NCI-H1105 (cell line): ENCODE measurements around the gene CHST15.
"Not testable (repeated sequence)": the region's sequence is repeated elsewhere in the genome, so short reads cannot be mapped to it uniquely, and the experiment has no call there.

Experiments used
- DNase-seq: peaks from one replicate; lab custom pipeline; 2025; lab: John Stamatoyannopoulos, UW

CHST15 gene

DNA sequence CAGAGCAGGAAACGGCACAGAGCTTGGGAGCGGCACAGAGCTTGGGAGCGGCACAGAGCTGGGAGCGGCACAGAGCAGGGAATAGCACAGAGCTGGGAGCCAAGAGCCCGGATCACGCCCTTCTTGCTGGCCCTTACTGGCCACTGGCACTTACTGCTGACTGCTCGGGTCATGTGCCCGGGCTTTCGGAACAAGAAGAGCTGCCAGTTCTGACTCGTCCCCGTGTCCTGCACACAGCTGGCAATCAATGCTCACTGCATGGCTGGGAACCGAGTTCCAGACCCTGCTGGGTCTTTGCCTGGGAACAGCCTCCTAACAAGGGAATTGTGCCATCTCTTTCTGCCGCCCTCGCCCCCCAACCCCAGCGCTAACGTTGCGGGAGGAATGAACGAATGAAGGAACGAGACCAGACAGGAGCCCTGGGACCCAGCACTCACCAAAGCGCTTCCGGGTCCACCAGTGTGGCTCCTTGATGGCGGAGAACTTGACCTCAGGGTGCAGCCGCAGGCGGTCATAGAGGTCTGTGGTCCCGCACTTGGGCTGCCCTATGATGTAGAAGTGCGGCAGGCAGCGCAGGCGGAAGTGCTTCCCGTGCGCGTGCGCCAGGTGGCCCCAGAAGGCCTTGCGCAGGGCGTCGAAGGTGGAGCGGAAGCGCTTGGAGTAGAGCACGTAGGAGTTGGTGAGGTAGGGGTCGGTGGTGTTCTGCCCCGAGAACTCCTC, 49.1 kb downstream of the CHST15 start:
- DNase-seq = no peak

DNA sequence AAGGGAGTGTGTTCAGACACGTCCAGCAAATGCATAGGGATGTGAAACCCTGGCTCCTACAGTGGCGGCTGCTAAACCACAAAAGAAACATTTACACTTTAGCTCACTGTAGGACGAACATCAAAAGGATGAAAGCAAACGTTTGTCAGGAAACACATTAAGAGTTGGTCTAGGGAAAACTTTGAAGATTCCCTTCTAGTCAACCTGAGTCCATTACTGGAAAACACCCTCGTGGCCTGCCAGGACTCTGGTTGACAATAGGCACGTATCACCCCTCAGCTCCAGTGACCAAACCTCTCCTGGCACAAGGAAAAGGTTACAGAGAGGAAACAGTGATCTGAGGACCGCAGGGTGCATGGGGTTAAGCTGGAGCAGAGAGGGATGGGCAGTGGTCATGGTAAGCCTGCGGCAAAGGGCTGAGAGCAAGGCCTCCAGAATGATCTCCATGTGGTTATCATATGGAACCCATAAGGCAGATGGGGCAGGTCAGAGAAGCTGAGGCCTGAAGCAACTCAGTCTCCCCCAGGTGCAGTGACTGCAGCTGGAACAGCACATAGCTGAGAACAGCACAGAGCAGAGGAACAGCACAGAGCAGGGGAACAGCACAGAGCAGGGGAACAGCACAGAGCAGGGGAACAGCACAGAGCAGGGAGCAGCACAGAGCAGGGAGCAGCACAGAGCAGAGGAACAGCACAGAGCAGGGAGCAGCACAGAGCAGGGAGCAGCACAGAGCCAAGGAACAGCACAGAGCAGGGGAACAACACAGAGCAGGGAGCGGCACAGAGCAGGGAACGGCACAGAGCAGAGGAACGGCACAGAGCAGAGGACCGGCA, 49.9 kb downstream of the CHST15 start:
- DNase-seq = no peak

DNA sequence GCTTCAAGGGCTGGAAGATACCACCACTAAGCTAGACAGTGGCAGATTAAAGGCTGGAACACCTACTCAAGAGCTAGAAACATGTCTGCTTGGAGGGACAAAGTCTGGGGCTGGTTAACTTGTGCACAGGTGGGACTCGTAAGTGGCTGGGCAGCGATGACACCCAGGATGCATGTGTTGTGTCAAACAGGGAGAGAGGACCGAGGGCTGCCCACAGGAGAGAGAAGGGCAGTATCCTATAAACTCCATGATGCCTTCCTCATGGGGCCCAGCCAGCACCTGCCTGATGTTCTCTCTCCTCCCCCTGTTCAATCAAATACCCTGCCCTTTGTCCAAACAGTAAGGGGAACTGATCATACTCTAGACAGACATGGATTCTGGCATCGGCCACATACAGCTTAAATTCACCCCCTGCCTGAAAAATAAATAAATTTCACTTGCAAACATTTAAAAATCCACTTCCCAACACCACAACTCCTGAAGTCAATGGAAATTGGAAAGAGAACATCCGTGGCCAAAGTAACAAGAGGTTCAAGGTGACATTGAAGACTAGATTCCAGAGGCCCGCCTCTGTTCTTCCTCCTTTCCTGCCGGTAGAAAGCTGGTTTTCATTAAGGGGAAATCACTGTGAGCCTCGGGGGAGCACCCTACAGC, 50.6 kb downstream of the CHST15 start:
- no peak for DNase-seq

DNA sequence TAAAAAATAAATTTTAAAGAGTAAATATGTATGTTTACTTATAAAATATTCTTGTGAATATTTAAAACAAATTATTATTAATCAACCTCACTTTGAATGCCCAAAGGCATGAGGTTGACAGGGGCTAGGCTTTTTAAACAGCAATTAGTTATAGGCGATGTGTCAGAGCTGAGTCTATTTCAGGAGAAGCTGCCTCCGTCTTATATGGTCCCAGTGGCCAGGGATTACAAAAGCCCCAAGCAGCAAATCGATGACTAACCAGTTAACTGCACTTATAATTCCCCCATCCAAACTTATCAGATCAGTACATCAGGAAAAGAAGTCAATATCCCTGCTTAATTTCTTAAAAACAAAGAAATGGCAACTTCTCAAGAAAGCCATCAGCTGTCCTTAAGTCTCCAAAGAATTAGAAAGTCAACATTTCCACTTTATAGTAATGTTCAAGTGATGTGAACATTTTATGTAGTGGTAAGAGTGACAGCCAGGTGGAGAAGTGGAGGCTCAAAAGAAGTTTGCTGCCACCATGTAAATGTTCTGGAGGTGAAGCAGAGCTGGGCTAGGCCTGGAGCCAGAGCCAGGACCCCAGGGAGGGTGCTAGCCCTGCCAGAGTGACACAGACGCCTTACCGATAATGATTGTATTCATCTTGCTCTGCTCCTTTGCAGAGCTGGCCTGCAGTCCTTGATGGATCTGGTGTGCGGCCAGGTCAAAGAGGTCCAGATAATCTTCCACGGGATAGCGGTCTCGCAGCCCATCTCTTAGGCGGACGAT, 51.5 kb downstream of the CHST15 start:
- no peak for DNase-seq

GRCh38 chr10:124040451-124041188, 52.8 kb downstream of the CHST15 start:
- no peak for DNase-seq

- no peak for DNase-seq
Measured at GRCh38 chr10:124039483-124040013, 53.9 kb downstream of the CHST15 start.

GRCh38 chr10:124037784-124038183, 55.6 kb downstream of the CHST15 start:
- no peak for DNase-seq

DNA sequence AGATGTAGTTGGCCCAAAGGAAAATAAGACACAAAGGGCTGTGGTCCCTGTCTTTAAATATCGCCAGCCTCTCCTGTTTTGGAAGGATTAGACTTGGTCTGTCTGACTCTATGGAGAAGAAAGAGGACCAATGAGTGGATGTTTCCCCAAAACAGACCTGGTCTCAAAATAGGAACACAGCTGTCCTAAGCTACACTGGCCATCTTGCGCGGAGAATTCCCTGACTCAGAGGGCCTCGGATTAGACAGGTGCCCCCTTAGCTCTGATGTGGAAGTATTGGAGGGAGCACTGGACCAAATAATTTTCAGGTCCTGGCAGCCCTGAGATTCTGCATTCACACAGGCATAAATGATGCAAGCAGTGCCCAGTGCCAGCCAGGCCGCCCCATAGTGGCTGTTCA, 56.1 kb downstream of the CHST15 start:
- no peak for DNase-seq

DNA sequence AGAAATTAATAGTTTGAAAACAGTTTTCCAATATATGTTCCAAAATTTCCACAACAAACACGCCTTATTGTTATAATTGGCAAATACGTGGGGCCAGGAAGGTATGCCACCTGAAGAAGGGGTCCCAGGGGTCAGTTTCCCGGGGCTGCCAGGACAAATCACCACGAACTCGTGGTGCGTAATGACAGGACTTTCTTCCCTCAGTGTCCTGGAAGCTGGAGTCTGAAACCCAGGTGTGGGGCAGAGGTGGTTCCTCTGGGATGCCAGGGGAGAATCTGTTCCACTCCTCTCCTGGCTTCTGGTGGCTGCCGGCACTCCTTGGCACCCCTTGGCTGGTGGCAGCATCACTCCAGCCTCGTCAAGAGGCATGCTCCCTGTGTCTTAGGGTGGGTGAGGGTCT, 56.7 kb downstream of the CHST15 start:
- no peak for DNase-seq

GRCh38 chr10:124035928-124036558, 57.4 kb downstream of the CHST15 start:
- no peak for DNase-seq

- no peak for DNase-seq
Measured at GRCh38 chr10:124035306-124035927, 58.0 kb downstream of the CHST15 start.

GRCh38 chr10:124034576-124035305, 58.7 kb downstream of the CHST15 start:
- not testable (repeated sequence) for DNase-seq

DNA sequence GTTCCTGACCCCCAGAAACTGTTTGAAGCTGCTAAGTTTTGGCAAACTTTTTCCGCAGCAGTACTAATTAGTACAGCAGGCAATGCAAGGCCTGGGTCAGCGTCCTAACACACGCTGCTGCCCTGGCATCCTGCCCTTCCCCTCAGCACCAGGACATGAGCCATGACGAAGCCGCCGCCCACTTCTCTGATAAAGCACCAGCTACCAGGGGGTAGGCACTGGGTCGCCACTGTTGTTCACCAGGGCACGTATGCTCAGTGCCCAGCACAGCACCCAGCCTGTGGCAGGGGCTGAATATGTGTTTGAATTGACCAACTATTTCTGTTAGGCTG, 59.5 kb downstream of the CHST15 start:
- DNase-seq = no peak

DNA sequence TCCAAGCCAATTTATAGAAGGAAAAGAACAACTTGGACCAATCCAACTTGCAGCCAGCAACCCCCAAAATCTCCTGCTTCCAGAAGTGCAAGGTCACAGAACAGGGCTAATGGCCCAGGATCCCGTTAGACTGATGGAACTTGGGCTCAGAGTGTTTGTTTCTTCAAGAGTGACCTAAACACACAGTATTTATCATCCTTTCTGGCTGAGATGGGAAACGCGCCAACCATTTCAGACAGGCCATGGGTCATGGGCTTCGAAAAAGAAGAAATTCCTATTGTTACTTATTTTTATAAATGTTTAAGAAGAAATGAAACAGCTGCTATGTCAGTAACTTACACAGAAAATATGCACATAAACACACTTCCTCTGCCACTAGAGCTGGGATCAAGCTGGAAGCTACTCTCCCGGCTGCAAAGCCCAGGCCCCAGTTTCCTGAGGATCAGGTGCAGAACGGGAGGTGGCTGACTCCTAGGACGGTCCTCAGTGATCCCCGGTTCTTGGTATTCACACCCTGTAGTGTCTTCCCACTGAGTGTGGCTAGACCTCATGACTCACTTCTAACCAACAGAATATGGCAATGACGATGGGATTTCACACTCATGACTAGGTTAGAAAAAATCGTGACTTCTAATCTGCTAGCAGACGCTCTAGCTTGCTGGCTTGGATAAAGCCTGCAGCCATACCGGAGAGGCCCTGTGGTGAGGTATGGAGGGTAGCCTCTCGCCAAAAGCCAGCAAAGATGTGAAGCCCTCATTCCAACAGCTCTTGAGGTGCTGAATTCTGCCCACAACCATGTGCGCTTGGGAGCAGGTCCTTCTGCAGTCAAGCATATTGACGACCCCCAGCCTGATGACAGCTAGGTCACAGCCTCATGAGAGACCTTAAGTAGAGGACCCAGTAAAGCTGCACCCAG, 60.2 kb downstream of the CHST15 start:
- DNase-seq = no peak

- no peak for DNase-seq
Measured at GRCh38 chr10:124032087-124032935, 61.1 kb downstream of the CHST15 start.

- no peak for DNase-seq
Measured at GRCh38 chr10:124030492-124031110, 62.8 kb downstream of the CHST15 start.

GRCh38 chr10:124030061-124030460, 63.3 kb downstream of the CHST15 start:
- DNase-seq = no peak
